Mesenchymal stem cell (in vitro differentiated cells and primary cell): ENCODE measurements around the gene MIPOL1.

Experiments used
- DNase-seq: peaks from one replicate; pipeline ENCODE4 v3.0.0-alpha.2; 2013
- H2AFZ ChIP-seq: one replicate; pipeline ENCODE4 v1.6.1; 2013; ENCODE audit warnings: low read depth, mild to moderate bottlenecking, control low read depth, inconsistent platforms, low read length, moderate library complexity
- H2AK5ac ChIP-seq: 2 replicates; pipeline ENCODE4 v1.6.1; 2013; ENCODE audit warnings: low read length, moderate library complexity, mild to moderate bottlenecking, inconsistent platforms; ENCODE audit not compliant: severe bottlenecking
- H2BK120ac ChIP-seq: one replicate; pipeline ENCODE4 v1.6.1; 2013; ENCODE audit warnings: low read depth, mild to moderate bottlenecking, inconsistent platforms, low read length, moderate library complexity
- H2BK12ac ChIP-seq, 2 experiments: one replicate each; pipeline ENCODE4 v1.6.1; 2013; ENCODE audit warnings: inconsistent platforms in 2 of 2, low read length in 2 of 2, mild to moderate bottlenecking in 2 of 2, moderate library complexity in 2 of 2, control low read depth in 1 of 2
- H2BK15ac ChIP-seq: one replicate; pipeline ENCODE4 v1.6.1; 2013; ENCODE audit warnings: mild to moderate bottlenecking, low read depth, inconsistent platforms; ENCODE audit not compliant: poor library complexity, severe bottlenecking
- H2BK5ac ChIP-seq: 2 replicates; pipeline ENCODE4 v1.6.1; 2013; ENCODE audit warnings: low read depth, mild to moderate bottlenecking, low read length, control low read depth, inconsistent platforms; ENCODE audit not compliant: poor library complexity, severe bottlenecking
- H3K14ac ChIP-seq, 2 experiments: one replicate each; pipeline ENCODE4 v1.6.1; 2013; ENCODE audit warnings: inconsistent platforms in 2 of 2, low read length in 2 of 2, control low read depth in 1 of 2, mild to moderate bottlenecking in 1 of 2, moderate library complexity in 1 of 2
- H3K18ac ChIP-seq, 2 experiments: one replicate each; pipeline ENCODE4 v1.6.1; 2013; ENCODE audit warnings: inconsistent platforms in 2 of 2, low read length in 2 of 2, control low read depth in 1 of 2, low read depth in 1 of 2, mild to moderate bottlenecking in 1 of 2
- H3K23ac ChIP-seq, 2 experiments: one replicate each; pipeline ENCODE4 v1.6.1; 2013; ENCODE audit warnings: inconsistent platforms in 2 of 2, low read length in 2 of 2, mild to moderate bottlenecking in 2 of 2, moderate library complexity in 2 of 2, control low read depth in 1 of 2
- H3K27ac ChIP-seq: 2 replicates; pipeline ENCODE4 v1.5.1; 2013; ENCODE audit warnings: mild to moderate bottlenecking, moderate library complexity, low read length, control low read depth, inconsistent platforms; ENCODE audit not compliant: poor library complexity, severe bottlenecking
- H3K27me3 ChIP-seq, 2 experiments: 2 replicates each; pipeline versions ENCODE4 v1.6.1 to v1.7.0; 2013; ENCODE audit warnings: low read length in 2 of 2, mild to moderate bottlenecking in 2 of 2, moderate library complexity in 2 of 2, control low read depth in 1 of 2, inconsistent platforms in 1 of 2; ENCODE audit not compliant: control insufficient read depth in 1 of 2, insufficient read depth in 1 of 2
- H3K36me3 ChIP-seq, 2 experiments: 2 replicates each; pipeline versions ENCODE4 v1.6.1 to v1.7.0; 2013; ENCODE audit warnings: low read length in 2 of 2, control low read depth in 1 of 2, inconsistent platforms in 1 of 2, low read depth in 1 of 2, mild to moderate bottlenecking in 1 of 2; ENCODE audit not compliant: insufficient read depth in 2 of 2, control insufficient read depth in 1 of 2
- H3K4ac ChIP-seq, 2 experiments: one replicate each; pipeline ENCODE4 v1.6.1; 2013; ENCODE audit warnings: inconsistent platforms in 2 of 2, low read length in 2 of 2, mild to moderate bottlenecking in 2 of 2, moderate library complexity in 2 of 2, control low read depth in 1 of 2, low read depth in 1 of 2
- H3K4me1 ChIP-seq: 2 replicates; pipeline ENCODE4 v1.6.1; 2013; ENCODE audit warnings: low read depth, low read length, control low read depth; ENCODE audit not compliant: control insufficient read depth, insufficient read depth
- H3K4me2 ChIP-seq: 2 replicates; pipeline ENCODE4 v1.6.1; 2013; ENCODE audit warnings: low read length, mild to moderate bottlenecking, inconsistent platforms; ENCODE audit not compliant: poor library complexity, severe bottlenecking
- H3K4me3 ChIP-seq, 2 experiments: 2 replicates each; pipeline versions ENCODE4 v1.5.1 to v1.7.0; 2013; ENCODE audit warnings: low read length in 2 of 2, mild to moderate bottlenecking in 2 of 2, control low read depth in 1 of 2, low read depth in 1 of 2; ENCODE audit not compliant: insufficient read depth in 1 of 2
- H3K79me1 ChIP-seq: replicated peaks from 2 replicates; pipeline ENCODE4 v1.6.1; 2013; ENCODE audit warnings: mild to moderate bottlenecking, control low read depth, low read length, inconsistent platforms; ENCODE audit not compliant: poor library complexity, severe bottlenecking
- H3K9ac ChIP-seq: 2 replicates; pipeline ENCODE4 v1.7.0; 2013; ENCODE audit warnings: mild to moderate bottlenecking, low read length, moderate library complexity
- H3K9me3 ChIP-seq: 2 replicates; pipeline ENCODE4 v1.7.0; 2013; ENCODE audit warnings: mild to moderate bottlenecking, low read length; ENCODE audit not compliant: control insufficient read depth
- H4K8ac ChIP-seq: one replicate; pipeline ENCODE4 v1.6.1; 2013; ENCODE audit warnings: inconsistent platforms, mild to moderate bottlenecking, low read length, moderate library complexity
- H4K91ac ChIP-seq: one replicate; pipeline ENCODE4 v1.6.1; 2013; ENCODE audit warnings: mild to moderate bottlenecking, low read length, inconsistent platforms
- WGBS: methylation state at CpG from one replicate; pipeline ENCODE4 v1.1.7; 2013; ENCODE audit warnings: mixed read lengths; 5-methylcytosine and 5-hydroxymethylcytosine counted together

The MIPOL1 gene

DNA sequence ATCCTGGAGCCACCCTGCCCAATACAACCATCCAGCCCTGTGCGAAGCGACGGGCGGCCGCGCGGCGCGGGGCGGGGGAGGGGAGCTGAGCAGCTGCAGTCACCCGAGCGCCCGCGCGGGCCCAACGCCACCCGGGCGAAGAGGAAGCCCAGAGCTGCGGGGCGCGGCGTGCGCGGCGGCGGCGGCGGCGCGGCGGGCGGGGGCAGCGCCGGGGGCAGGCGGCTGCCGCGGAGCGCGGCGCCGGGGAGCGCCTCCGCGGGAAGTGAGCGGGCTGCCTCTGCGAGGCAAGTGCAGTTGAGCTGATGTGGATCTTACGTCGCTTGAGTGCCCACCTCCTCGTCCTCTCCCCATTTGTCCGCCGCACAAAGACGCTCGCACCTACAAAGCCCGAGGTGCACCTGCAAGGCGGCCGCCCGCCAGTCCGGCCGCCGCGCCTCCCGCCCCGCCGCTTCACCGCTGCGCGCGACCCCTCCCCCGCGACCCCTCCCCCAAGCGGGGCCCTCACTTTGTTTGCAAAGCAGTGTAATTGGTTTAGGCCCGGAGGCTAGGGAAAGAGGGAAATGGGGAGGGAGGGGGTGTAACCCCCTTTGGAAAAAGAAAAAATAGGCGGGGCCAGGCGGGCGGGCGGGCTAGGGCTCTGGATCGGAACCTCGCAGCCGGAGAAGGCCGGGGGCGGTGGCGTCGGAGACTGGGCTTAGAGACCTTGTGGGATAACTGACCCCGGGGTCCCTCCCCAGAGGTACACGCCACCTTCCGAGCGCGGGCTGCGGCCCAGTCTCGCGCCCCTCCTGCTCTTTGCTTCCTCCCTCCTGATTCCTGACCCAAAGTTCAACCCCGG, 397.5 kb downstream of the MIPOL1 start, which contains the start of the genes FOXA1 and TTC6:
TSS of gene FOXA1 (minus strand) at position 279 of the 838 bp plus-strand sequence. CDS start at position 2, 277 bp downstream.
TSS of gene TTC6 (plus strand) at position 659 of the 838 bp plus-strand sequence. CDS start 26,436 bp downstream, outside the sequence.
- Histone ChIP-seq H3K9ac (peak within 1 kb of the TSS; percentile 36), H3K18ac (peak within 1 kb of the TSS in 1 of 2 experiments; percentile 48), H2AK5ac (no peak within 1 kb of the TSS), H3K4me2 (peak within 1 kb of the TSS; percentile 97), H2BK5ac (no peak within 1 kb of the TSS), H2AFZ (no peak within 1 kb of the TSS), H2BK120ac (no peak within 1 kb of the TSS), H3K79me1 (no peaks in the 10 kb centered on the region), H3K27me3 (peaks cover 82 to 83% of the 10 kb centered on the region in 2 experiments), H3K36me3 (peaks cover 0 to 4% of the 10 kb centered on the region in 2 experiments), H2BK12ac (no peak within 1 kb of the TSS), H4K8ac (no peak within 1 kb of the TSS), H3K4me1 (peaks cover 45% of the 10 kb centered on the region), H4K91ac (no peak within 1 kb of the TSS), H3K4me3 (peak within 1 kb of the TSS; percentile 54 to 76), H3K14ac (no peak within 1 kb of the TSS), H2BK15ac (no peak within 1 kb of the TSS), H3K27ac (no peak within 1 kb of the TSS), H3K23ac (no peak within 1 kb of the TSS), H3K4ac (no peak within 1 kb of the TSS), H3K9me3 (peaks cover 3% of the 10 kb centered on the region)
- WGBS = 2% methylated on average over 58 of the region's 92 CpGs
- DNase-seq = peak; percentile 47

DNA sequence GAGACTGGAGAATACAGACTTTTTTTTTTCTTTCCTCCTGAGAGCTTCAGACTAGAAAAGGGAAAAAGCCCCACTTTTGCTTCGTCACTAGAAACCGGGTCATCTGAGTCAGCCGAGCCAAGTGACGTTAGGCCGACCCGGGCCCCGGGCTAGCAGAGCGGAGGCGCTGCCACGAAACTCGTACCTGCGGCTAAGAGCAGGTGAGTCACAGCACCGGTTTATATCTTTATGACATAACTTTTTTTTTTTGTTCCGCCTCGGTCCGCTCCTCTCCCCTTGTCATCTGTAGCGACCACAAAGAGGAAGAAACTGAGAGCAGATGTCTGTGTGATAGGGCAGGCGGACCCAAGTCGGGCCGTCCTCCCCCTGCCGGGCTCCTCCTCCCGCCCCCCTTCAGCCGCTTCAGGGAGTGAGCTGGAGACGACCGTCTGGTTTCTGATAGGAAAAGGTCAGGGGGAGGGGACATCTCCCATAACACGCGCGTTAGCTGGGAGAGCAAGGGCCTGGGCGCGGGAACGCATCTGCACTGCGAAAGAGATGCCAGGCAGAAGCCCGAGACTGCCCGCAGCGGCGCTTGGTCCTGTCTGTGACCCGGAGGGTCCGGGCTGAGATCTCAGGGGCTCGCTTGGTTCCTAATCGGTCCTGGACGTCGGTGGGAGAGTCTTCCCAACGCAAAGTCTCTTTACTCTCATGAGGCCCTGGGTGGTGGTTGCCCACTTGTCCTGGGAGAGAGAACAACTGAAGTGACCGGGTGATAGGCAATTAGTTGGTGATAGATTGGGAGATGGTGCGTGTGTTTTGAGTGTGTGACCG, 398.3 kb downstream of the MIPOL1 start:
- Histone ChIP-seq H2BK120ac (no peak overlapping the region), H3K79me1 (no peaks in the 10 kb centered on the region), H3K27me3 (peaks cover 82 to 83% of the 10 kb centered on the region in 2 experiments), H2BK12ac (no peak overlapping the region), H3K27ac (no peak overlapping the region), H3K23ac (no peak overlapping the region), H3K4me1 (peaks cover 45% of the 10 kb centered on the region), H2AK5ac (no peak overlapping the region), H3K9ac (no peak overlapping the region), H3K4me3 (peak overlapping the region in 1 of 2 experiments; percentile 57), H3K4ac (no peak overlapping the region), H3K36me3 (peaks cover 0 to 4% of the 10 kb centered on the region in 2 experiments), H4K91ac (no peak overlapping the region), H3K4me2 (peak overlapping the region; percentile 97), H2BK5ac (no peak overlapping the region), H2AFZ (no peak overlapping the region), H2BK15ac (no peak overlapping the region), H4K8ac (no peak overlapping the region), H3K18ac (no peak overlapping the region), H3K14ac (no peak overlapping the region), H3K9me3 (peaks cover 3% of the 10 kb centered on the region)
- peak; percentile 70 for DNase-seq
- WGBS = 3% methylated on average over 39 of the region's 46 CpGs

DNA sequence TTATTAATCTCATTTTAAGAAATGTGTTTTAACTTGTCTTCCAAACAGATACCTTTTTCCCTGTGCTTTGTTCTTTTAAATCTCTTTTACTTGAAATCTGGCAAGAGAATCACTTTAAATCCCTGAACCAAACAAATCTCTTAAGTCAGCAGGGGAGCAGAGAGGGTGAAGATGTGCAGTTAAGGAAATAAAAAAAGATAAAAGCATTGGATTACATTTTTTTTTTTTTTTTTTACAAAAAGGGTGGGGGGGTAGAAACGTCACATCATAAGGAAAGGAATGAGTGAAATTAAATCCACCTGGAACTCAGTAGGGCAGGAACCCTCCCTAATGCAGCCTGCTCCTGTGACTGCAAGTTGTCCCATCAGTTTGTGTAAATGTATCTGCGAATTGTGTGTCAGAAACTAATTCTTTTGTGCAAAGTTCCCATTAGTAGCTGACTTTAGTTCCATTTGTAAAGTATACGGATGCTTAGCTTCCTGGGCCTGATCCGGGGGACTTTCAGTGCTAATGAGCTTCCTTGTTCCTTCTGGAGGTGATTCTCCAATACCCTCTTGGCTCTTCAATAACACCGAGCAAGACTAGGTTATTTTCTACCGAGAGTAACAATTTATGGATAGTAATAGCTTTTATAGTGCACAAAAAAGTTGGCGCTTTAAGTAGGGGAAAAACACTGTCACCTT, 399.2 kb downstream of the MIPOL1 start:
- Histone ChIP-seq H3K23ac (no peak overlapping the region), H3K36me3 (peaks cover 0 to 4% of the 10 kb centered on the region in 2 experiments), H2AK5ac (no peak overlapping the region), H4K8ac (no peak overlapping the region), H3K9me3 (peaks cover 6% of the 10 kb centered on the region), H3K27me3 (peaks cover 83 to 85% of the 10 kb centered on the region in 2 experiments), H4K91ac (no peak overlapping the region), H3K27ac (no peak overlapping the region), H2AFZ (no peak overlapping the region), H3K18ac (no peak overlapping the region), H3K14ac (no peak overlapping the region), H3K4me1 (peaks cover 37% of the 10 kb centered on the region), H3K4ac (no peak overlapping the region), H2BK120ac (no peak overlapping the region), H2BK5ac (no peak overlapping the region), H2BK15ac (no peak overlapping the region), H3K9ac (no peak overlapping the region), H3K4me2 (no peak overlapping the region), H3K4me3 (no peak overlapping the region), H3K79me1 (no peaks in the 10 kb centered on the region), H2BK12ac (no peak overlapping the region)
- WGBS = 15% methylated on average over 4 of the region's 7 CpGs
- DNase-seq = peak; percentile 1
